GM19240 (cell line): ENCODE data around the gene MRNIP.

Experiments
- DNase-seq: peaks from one replicate; pipeline ENCODE4 v3.0.0; 2011; ENCODE audit warnings: low spot score; ENCODE audit not compliant: insufficient read length

Gene MRNIP

DNA sequence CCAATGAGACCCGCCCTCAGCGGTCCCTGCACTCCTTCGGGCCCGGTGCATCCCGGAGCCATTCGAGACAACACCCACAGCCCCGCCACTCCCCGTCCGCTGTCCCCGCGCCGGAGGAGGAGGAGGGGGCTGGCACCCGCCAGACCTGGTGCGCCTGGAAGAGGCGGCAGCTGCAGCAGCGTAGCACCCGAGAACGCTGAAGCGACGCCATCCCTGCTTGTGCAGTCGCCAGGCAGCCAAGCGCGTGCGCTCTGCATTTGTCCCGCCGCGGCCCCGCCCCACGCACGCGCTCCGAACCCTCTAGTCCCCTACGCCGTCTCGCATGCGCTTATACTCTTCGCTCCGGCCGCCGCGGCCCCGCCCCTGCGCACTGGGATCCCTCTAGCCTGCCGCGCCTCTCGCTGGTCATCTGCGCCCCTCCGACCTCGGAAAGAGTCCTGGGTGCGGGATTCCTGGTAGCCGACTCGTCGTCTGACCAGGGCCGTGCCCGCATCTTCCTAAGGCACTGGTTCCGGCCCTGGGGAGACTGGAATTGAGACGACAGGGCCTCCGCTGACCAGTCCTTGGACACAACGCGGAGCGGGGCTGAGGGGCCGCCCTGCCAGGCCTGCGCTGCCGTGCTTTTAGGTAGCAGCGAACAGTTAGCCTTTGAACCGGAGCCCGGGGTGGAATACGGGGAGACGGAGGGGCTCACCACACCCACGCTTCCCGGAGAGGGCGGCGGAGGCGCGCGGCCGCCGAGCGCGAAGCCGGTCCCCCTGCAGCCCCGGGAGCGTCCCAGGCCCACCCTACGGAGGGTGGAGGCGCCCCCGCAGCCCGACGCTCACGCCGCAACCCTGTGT lies at the start of gene MRNIP:
Gene MRNIP (minus strand): TSS at position 232 of the 842 bp plus-strand sequence. CDS start 21 bp downstream, at position 211.
- peak; percentile 96 for DNase-seq

DNA sequence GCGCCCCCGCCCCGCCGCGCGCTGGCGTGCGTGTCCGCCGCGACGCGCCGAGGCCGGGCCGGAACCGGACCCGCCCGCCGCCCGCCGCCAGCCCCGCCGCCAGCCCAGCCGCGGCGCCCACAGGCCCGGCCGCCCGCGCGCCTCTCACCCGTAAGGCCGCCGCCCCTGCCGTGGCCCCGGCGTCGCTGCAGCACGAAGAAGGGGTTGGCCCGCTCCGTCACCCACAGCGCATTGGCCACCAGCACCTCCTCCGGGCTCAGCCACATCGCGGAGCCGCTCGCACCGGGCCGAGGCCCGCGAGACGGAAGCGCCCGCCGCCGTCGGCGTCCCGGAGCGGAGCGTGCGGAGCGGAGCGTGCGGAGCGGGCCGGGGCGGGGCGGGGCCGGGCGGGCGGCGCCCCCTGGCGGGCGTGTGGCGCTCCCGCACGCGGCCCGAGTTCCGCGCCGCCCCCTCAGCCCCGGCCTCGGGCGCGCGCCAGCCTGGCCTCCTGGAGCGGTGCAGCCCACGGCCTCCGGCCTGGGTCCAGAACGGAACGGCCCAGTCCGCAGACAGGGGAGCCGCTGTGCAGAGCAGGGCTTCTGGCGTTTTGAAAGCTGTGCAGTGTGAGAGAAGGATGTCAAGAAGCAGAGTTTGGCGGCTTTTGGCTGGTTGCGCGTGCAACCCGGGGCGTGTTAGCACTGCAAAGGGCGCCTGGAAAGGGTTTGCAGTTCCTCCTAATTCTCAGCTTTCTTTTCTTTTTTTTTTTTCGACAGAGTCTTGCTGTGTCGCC lies 49.1 kb upstream of the MRNIP start, which contains the start of gene TBC1D9B:
Gene TBC1D9B (minus strand): TSS at position 342 of the 769 bp plus-strand sequence. CDS start 76 bp downstream, at position 266.
- peak; percentile 61 for DNase-seq

GRCh38 chr5:179906795-179907555 lies 48.4 kb upstream of the MRNIP start:
- DNase-seq, result no peak

DNA sequence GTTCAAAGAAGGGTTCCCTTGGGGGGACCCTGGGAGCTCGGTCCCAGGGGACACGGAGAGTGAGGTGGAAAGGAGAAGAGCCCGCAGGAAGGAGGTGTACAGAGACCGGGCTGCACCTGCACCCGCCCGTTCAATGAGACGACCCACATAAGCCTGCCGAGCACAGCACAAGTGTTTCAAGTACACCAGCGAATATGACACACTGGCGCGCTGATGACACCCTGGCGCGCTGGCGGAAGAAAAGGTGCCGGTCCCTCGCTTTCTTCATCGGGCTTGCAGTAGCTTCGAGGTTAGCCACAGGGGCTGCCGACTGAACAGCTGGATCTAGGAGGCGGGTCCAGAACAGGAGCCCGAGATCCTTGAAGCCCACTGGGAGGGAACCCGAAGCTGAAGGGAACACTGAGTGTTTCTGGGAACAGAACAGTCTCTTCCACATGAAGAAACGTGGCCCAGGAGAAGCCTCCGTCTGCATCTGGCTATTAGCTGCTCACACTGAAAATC lies 47.7 kb upstream of the MRNIP start:
- DNase-seq, result no peak

DNA sequence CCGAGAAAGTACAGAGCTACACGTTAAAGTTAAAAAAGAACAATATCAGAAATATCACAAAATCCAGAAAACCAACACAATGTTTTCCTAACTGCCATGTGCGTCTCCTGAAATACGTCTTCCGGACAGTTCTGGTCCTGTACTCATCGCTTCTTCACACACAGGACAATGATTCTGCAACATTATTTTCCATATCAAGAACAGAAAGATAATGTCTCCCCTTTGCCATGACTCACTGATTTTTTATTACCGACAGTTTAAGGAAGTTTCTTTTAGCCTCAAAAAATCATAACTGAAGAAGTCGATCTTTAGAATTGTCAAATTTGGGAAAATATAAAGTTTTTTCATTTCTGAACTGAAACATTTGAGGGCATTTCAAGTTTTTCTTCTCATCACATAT lies 46.5 kb upstream of the MRNIP start:
- DNase-seq, result no peak

DNA sequence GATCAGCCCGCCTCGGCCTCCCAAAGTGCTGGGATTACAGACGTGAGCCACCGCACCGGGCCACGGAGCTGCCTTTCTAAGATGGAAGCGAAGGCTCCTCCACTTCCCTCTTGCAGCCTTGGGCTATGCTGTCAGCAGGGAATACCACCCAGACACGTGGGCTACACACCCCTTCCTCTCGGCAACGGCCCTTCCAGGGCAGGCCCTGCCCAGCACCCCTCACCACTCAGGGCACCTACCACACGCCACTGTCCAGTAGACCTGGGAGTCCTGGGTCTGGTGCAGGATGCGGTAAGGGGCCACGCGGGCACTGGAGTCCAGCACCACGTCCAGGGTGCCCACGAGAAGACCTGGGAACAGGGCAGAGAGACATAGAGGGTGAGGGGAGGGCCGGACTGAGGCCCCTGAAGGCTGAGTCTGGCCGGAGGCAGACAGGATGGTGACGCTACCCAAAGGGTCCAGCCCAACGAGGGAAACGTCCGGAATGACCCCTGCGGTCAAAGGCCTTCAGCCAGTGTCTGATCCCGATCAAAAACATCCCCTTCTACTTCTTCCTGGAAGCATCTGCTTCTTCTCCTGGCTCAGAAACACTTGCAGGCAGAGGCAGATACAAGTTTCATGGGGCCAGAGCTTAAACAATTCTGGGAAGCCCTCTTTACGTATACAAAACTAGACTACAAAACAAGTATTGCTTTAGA lies 46.0 kb upstream of the MRNIP start:
- DNase-seq, result no peak

GRCh38 chr5:179902763-179903158 lies 44.1 kb upstream of the MRNIP start:
- DNase-seq, result no peak

DNA sequence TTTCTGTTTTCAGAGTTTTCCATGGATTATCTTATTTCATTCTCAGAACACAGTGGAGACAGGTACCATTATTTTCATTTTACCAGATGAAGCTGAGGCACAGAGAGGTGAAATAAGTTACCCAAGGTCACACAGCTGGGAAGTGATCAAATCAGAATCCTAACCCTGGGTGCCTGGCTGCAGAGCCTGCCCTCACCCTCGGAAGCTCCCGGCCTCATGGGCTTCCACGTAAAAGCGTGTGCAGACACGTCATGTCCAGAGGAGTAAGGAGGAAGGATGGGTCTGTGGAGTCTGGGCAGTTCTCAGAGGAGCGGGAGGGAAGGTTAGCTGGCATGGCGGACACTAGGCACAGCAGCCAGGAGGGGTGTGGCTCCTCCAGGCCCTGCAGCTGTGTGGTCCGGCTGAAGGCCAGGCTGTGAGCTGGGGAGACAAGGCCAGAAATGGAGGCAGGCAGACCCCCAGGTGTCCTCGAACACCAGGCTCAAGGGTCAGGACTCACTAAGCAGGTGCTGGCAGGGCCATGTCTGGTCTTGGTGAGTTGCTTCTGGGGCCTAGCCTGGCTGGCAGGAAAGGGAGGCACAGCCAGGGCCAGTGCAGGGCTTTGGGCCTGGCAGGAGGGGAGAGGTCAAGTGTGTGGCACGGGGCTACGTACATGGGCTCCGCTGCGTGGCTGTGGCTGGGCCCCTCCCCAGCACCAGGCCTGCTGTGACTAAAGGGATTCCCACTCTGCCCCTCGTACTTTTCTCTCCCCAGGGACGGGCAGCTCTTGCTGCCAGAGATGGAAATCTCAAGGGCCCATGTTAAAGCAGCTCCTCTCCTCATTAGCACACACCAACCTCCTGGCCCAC lies 43.5 kb upstream of the MRNIP start:
- no peak for DNase-seq

- DNase-seq, result no peak
These were observed 42.8 kb upstream of the MRNIP start for GRCh38 chr5:179901462-179901861.

DNA sequence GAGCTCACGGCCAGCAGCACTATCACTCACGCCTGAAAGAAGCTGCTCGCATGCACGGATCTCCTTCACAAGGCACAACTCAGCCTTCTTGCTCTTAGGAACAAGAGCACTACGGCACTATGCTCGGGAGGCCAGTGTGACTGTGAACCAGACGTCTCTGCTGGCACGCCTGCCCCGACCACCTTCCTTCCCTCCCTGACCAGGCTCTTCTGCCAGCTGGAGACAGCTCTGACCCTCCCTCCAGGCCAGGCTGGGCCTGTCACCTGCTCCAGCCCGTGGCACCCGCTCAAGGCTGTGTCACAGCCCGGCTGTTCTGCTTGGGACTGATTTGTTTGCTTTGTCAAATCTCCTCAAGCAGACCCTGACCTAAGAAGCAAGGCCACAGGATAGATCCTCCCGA lies 42.1 kb upstream of the MRNIP start:
- DNase-seq, result no peak

DNA sequence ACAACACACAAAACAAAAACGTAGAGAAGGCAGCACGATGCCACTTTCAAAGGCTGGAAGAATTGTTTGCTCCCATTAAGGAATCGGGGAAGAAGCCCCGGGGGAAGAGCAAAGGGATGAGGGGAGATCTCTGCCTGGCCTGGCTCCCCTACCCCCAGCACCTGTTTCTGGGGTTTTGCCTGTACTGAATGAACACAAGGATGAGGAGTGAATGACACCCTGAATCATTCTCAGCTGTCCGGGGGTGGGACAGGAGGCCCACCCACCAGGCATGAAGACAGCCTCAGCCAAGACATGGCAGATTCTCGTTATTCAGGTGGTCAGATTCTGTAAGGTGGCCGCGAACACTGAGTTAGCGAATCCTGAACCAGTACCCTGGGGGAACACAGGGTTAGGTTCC lies 41.6 kb upstream of the MRNIP start:
- DNase-seq, result no peak

GRCh38 chr5:179895861-179896260 lies 37.2 kb upstream of the MRNIP start:
- DNase-seq, result no peak

DNA sequence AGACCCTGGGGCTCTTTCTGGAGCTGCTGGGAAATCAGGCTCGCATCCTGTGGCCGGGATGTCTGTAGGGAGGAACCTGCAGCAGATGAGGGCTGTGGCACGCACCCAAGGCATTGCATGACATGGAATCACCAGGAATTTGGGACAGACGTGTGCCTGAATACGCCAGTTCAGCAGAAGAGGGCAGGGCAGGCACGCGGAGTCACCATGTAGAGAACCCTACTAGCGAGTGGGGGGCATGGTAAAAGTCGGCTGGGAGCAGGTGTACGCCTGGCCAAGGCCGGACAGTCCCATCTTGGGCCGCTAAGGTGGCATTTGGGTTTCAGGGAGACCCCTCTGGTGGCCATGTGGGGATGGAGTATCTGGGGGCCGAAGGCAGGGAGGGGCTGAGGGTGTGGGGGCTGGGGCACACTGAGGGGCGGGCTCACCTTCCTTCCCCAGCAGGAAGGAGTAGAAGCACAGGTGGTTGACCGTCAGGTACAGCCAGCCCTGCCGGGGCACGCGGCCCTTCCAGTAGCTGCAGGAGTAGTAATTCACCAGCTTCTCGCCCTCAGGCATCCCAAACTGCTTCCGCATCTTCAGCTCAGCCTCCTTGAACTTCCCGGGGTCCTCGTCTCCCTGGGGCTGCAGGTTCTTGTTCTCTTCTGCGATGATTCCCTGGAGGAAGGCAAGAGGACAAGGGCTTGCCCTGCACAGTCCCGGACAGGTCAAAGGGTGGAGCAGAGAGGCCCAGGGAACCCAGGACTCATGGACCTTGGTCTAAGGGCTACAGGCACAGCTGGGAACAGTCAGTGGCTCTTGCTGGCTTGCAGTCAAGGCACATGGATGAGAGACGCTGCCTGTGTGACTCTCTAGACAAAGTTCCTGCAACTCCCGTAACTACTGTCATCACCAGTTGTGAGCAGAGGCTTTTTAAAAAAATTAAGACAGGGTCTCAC lies 35.6 kb upstream of the MRNIP start:
- DNase-seq, result no peak

GRCh38 chr5:179893076-179893957 lies 34.7 kb upstream of the MRNIP start:
- DNase-seq, result no peak

DNA sequence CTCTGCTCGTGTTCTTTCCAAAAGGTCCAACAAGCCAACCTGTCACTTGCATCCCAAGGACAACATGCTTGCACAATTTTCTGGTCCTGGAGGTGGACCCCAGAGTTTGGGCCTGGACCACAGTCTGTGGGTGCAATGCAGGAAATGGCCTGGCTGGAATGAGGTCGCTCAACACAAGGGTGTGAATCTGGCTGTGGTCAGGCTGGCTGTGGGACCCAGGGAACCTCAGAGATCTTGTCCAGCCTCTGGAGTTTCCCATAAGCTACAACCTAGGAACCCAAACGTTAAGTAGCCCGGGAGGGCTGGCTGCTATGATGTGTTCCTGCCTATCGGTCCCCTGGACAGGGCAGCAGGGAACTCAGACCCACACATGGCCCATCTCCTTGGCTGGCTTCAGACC lies 33.6 kb upstream of the MRNIP start:
- DNase-seq, result no peak

GRCh38 chr5:179890751-179891682 lies 32.4 kb upstream of the MRNIP start:
- DNase-seq, result no peak

- no peak for DNase-seq
These were observed 31.3 kb upstream of the MRNIP start for GRCh38 chr5:179889885-179890284.
